Kidney (tissue), 14 donors: Measurements from ENCODE around the gene CHPF2. TPM values are rescaled to one million over a fixed set of nuclear protein-coding genes. Genes with fewer than 3 reads are reported as not detected.

Source experiments
- DNase-seq, 5 donors: peaks; one replicate each; pipeline ENCODE4 v3.0.0-alpha.2; 2013 to 2020
- FAIRE-seq: peaks from 2 replicates; lab custom pipeline; 2012; peaks lifted over from hg19 to GRCh38; lab: Jason Lieb, UNC
- H3K27ac ChIP-seq, 2 donors: one replicate each; pipeline ENCODE4 v1.7.0; 2013; ENCODE audit warnings: low read depth in 2 of 2, low read length in 2 of 2, inconsistent platforms in 1 of 2
- H3K27me3 ChIP-seq: one replicate; pipeline ENCODE4 v1.7.1; 2013; ENCODE audit warnings: low read length, inconsistent platforms; ENCODE audit not compliant: control insufficient read depth, insufficient read depth
- H3K36me3 ChIP-seq, 3 donors: one replicate each; pipeline versions ENCODE4 v1.7.0 to v1.7.1; 2013; ENCODE audit warnings: low read length in 3 of 3, control low read depth in 1 of 3, inconsistent platforms in 1 of 3; ENCODE audit not compliant: insufficient read depth in 3 of 3, control insufficient read depth in 2 of 3
- H3K4me1 ChIP-seq, 3 donors: one replicate each; pipeline versions ENCODE4 v1.7.0 to v1.7.1; 2013; ENCODE audit warnings: low read length in 3 of 3, inconsistent platforms in 1 of 3, low read depth in 1 of 3; ENCODE audit not compliant: control insufficient read depth in 2 of 3, insufficient read depth in 2 of 3
- H3K4me3 ChIP-seq, 3 donors: one replicate each; pipeline versions ENCODE4 v1.7.0 to v1.8.1; 2013; ENCODE audit warnings: low read length in 3 of 3, control low read depth in 1 of 3, inconsistent platforms in 1 of 3
- H3K9ac ChIP-seq, 3 donors: one replicate each; pipeline versions ENCODE4 v1.7.0 to v1.7.1; 2013; ENCODE audit warnings: low read length in 3 of 3, control low read depth in 1 of 3, inconsistent platforms in 1 of 3
- H3K9me3 ChIP-seq, 3 donors: one replicate each; pipeline versions ENCODE4 v1.7.0 to v1.7.1; 2013; ENCODE audit warnings: low read length in 3 of 3, control low read depth in 1 of 3, inconsistent platforms in 1 of 3; ENCODE audit not compliant: control insufficient read depth in 2 of 3, insufficient read depth in 1 of 3
- intact Hi-C: fragments of 100-400 bp; cut with DNase I; formaldehyde crosslinking; loops from one replicate; pipeline ENCODE4 v1.11.1; 2022
- polyA plus RNA-seq: library from polyadenylated mRNA; stranded (reverse); fragments of 350-450 nt; fragmentation: Illumina TruSeq; extraction: RNeasy Lipid Tissue Mini Kit (QIAGEN cat#74804); gene quantifications from one replicate; pipeline ENCODE4 v1.2.3, GENCODE V29; 2014; ENCODE audit warnings: low read depth, low replicate concordance; ENCODE audit not compliant: insufficient read depth
- total RNA-seq: library from RNA; stranded (reverse); fragmentation: NEBNext Ultra II Directional; extraction: Animal tissue kit (Norgen Biotek cat#: 25700); gene quantifications from one replicate; pipeline ENCODE4 v1.2.1, GENCODE V29; 2021
- TF ChIP-seq, protein P1 (sequence below): IDR thresholded peaks from 3 replicates; pipeline ENCODE4 v1.5.1; 2012; ENCODE audit warnings: mild to moderate bottlenecking, moderate library complexity, borderline replicate concordance; ENCODE audit not compliant: insufficient read depth; ENCODE audit errors: extremely low read depth
- donor health status: control.
- donor health status: control.
- donor health status: control.
- donor health status: control.
- donor health status: control.
- donor health status: DM: yes; HTN: yes; CAD: no.
- donor health status: Normal renal cell carcinoma (clear cell type).

The CHPF2 gene
- total and polyA plus RNA-seq, 2 donors from 2014 or later: 15.6 to 45.2 TPM

DNA sequence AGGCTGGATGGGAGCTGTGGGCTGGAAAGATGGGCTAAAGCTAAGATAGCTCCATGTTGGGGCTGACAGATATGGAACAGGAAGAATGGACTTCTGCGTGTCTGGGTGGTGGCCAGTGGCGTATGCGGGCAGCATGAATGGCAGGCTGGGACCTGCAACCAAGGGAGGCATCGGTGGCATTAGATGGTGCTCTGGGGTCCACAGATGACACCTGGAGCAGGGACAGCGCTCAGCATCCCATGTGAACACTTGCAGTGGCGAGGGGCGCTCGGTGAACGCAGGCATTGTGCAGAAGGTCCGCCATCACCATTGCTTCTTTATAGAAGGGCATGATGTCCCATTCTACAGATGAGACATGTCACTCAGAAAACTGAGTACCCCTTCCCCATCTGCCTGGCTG is 37.2 kb downstream of the CHPF2 start:
- Histone ChIP-seq H3K4me3 (no peak overlapping the region), H3K36me3 (no peaks in the 10 kb centered on the region), H3K27ac (no peak overlapping the region), H3K27me3 (no peaks in the 10 kb centered on the region), H3K9me3 (no peaks in the 10 kb centered on the region), H3K9ac (no peak overlapping the region), H3K4me1 (peaks cover 0 to 10% (median 4%) of the 10 kb centered on the region in 3 donors)
- DNase-seq (no peak), FAIRE-seq (no peak)
- intact Hi-C loops: no loop called here
- TF ChIP-seq, protein P1, sequence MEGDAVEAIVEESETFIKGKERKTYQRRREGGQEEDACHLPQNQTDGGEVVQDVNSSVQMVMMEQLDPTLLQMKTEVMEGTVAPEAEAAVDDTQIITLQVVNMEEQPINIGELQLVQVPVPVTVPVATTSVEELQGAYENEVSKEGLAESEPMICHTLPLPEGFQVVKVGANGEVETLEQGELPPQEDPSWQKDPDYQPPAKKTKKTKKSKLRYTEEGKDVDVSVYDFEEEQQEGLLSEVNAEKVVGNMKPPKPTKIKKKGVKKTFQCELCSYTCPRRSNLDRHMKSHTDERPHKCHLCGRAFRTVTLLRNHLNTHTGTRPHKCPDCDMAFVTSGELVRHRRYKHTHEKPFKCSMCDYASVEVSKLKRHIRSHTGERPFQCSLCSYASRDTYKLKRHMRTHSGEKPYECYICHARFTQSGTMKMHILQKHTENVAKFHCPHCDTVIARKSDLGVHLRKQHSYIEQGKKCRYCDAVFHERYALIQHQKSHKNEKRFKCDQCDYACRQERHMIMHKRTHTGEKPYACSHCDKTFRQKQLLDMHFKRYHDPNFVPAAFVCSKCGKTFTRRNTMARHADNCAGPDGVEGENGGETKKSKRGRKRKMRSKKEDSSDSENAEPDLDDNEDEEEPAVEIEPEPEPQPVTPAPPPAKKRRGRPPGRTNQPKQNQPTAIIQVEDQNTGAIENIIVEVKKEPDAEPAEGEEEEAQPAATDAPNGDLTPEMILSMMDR: no peak

DNA sequence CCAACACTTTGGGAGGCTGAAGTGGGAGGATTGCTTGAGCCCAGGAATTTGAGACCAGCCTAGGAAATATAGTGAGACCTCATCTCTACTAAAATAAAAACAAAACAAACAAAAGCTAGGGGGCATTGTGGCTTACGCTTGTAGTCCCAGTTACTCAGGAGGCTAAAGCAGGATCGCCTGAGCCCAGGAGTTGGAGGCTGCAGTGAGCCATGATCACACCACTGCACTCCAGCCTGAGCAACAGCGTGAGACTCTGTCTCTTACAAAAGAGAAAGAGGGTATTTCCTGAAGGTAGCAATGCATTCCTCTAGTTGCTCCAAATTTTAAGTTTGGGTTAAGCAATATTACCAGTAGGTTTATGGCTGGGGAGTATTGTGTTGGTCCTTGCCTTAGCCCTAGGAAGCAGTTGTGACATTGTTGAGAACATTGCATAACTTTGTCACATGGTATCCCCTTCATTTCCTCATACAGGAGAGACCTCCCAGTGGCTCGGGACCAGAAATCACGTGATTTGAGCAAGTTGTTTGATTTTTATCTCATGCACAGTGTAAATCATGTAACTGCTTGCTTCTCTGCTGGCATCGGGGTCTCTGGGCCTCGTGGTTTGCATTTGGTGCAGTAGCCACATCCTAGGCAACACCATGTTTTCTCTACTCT is 39.5 kb downstream of the CHPF2 start:
- peaks cover 0 to 14% (median 4%) of the 10 kb centered on the region in 3 donors for H3K4me1 ChIP-seq
- no peaks in the 10 kb centered on the region for H3K36me3 ChIP-seq
- H3K27me3 ChIP-seq: no peaks in the 10 kb centered on the region
- intact Hi-C loops: no loop called here
- TF ChIP-seq, protein P1: no peak
- peak overlapping the region in 1 of 2 donors; percentile 56 for H3K27ac ChIP-seq
- H3K4me3 ChIP-seq: no peak overlapping the region
- H3K9me3 ChIP-seq: no peaks in the 10 kb centered on the region
- no peak for FAIRE-seq
- peak in 3 of 5 donors; percentile 39 to 86 (median 61) for DNase-seq
- peak overlapping the region in 1 of 3 donors; percentile 24 for H3K9ac ChIP-seq

DNA sequence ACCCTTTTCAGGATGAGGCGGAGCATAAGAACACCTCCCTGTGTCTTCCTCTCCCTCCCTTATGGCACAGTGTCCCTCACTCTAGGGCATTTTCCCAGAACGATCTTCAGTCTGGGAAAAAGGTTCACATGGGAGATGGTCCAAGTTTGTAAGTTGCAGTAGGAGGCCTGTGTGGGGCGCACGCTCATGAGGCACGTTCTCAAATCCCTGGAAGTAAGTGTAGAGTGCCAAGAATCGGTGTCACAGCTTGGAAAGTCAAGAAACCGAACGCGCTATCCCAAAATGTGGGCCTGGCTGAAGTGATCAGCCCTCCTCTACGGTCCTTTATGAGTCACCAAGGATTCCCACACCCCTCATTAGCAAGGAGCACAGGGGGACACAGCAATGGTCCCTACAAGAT is 40.1 kb downstream of the CHPF2 start:
- TF ChIP-seq, protein P1: no peak
- no peaks in the 10 kb centered on the region for H3K9me3 ChIP-seq
- H3K4me1 ChIP-seq: peaks cover 0 to 17% (median 4%) of the 10 kb centered on the region in 3 donors
- intact Hi-C loops: no loop called here
- no peak for FAIRE-seq
- H3K36me3 ChIP-seq: no peaks in the 10 kb centered on the region
- no peaks in the 10 kb centered on the region for H3K27me3 ChIP-seq
- no peak overlapping the region for H3K4me3 ChIP-seq
- H3K27ac ChIP-seq: peak overlapping the region in 1 of 2 donors; percentile 56
- no peak overlapping the region for H3K9ac ChIP-seq
- DNase-seq: no peak
